Activated naive CD4-positive, alpha-beta T cell (primary cell): Measurements from ENCODE around the gene ZNF425.
A peak's percentile ranks its signal among the peaks of the same experiment; 100 is the strongest.
"Not testable (repeated sequence)": the region's sequence is repeated elsewhere in the genome, so short reads cannot be mapped to it uniquely, and the experiment has no call there.

Experiments used
- DNase-seq, 4 experiments: peaks; one replicate each; lab custom pipeline; 2025; lab: John Stamatoyannopoulos, UW

The ZNF425 gene

DNA sequence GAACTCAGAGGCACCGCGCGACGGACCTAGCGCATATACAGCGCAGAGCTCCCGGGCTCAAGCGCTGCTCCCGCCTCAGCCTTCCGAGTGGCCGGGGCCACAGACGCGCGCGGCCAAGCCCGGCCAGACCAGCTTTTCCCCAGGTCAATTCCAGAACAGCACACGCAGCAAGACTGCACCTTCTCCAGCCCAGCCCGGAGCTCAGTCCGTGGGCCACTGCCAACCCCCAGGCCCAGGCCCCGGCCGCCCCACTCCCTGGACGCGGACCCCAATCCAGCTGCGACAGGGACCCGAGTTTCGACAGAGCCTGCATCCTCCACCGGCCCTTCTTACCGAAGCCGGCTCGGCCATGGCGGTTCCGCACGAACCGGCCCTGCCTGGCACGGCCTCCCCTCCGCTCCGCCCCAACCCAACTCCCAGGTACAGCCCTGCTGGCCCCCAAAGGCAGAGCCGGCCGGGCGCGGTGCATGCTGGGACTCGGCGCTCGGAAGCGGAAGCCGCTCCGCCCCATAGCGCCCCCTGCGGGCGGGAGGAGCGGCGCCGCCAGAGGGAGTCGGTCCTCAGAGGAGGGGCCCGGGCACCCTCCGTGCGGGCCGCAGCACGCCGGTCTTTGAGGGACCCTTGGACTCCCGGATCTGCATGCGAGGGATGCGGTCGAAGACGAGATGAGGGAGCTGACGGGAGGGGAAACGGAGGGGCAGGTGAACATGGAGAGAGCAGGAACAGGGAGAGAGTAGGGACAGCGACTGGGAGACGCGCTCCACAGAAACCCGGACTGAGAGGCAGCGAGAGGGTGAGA, at the start of gene ZNF425:
Gene ZNF425, minus strand, starts transcription at position 462 of the 799 bp plus-strand sequence. Its CDS starts 111 bp downstream, at position 351.
- DNase-seq, result peak; percentile 89 to 92 (median 92)

DNA sequence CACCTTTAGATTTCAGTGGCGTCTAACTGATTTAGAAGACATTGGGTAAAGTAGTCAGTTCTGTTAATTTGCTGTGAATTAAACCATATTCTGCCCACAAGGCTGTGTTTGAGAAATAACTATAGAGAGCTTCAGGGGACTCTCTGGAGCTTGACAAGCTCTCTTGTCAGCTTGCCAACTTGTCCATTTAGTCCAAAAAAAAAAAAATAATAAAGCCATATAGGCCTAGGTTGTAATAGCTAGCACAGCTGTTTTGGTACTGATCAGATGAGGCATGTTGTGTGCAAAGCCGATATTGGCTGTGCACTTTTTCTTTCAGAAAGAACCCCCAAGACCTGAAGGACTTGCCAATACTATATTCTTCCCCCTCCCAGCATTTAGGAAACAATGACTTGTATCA, 49.0 kb upstream of the ZNF425 start:
- no peak for DNase-seq

- DNase-seq, result no peak
Measured at GRCh38 chr7:149172534-149172920, 46.4 kb upstream of the ZNF425 start.

DNA sequence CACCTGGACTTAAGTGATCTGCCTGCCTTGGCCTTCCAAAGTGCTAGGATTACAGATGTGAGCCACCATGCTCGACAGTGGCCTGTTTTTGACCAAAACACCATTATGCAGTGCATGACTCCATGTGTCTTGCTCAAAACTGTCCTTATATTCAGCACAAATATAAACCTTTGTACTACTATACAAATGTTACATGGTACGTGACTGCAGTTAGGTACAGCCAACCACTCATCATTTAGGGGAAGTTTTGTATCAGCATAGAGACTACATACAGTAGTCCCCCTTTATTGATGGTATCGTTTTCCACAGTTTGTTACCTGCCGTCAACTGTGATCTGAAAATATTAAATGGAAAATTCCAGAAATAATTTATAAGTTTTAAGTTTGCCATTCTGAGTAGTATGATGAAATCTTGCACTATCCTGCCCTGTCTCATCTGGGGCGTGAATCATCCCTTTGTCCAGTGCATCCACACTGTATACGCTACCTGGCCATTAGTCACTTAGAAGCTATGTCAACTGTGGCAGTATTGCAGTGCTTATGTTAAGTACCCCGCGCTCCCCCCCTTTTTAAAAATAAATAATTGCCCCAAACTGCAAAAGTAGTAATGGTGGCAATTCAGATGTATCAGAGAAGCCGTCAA, 45.9 kb upstream of the ZNF425 start:
- DNase-seq, result no peak

DNA sequence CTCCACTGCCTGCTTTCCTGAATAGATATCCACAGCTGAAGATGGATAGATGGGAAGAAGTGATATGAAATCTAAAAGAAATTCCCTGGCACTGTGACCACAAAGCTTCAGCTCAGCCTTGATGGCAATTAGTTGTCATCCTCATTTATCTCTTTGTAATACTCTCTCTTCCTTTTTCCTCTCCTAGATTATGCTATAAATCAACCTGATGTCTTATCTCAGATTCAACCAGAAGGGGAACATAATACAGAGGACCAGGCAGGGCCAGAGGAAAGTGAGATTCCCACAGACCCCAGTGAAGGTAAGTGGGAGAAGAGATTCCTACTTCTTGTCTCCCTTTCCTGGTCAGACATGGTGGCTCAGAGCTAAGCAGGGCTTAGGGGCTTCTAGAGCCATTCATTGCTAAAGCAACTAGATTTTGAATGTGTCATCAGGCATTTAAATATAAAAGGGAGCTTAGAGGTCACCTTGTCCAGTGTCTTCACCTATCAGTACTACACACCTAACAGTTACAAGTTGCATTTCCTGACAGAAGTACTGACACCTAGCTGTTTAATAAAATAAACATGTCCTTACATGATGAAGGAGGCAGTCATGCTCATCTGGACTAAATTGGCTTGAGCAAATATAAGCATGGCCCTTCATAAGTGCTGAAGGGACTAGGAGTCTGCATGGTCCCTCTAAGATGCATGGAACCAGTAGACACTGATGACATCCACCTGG, 40.7 kb upstream of the ZNF425 start:
- no peak for DNase-seq

- DNase-seq, result no peak
Measured at GRCh38 chr7:149166142-149166541, 40.0 kb upstream of the ZNF425 start.

- no peak for DNase-seq
Measured at GRCh38 chr7:149161241-149161848, 35.2 kb upstream of the ZNF425 start.

DNA sequence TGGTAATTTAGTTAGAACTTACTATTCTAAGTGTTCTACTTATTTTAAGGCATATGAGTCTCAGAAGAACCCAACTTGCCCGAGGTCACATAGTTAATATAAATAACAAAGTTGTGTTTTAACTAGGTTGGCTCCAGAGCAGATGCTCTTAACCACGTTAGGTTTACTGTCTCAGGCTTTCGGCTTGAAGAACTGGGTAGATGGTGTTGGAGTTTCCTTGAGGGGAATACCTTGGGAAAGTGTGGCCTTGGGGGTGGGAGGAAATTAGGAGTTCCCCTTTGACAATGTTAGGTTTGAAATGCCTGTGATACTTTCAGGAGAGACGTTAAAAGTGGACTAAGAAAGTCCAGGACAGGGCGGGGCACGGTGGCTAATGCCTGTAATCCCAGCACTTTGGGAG, 30.8 kb upstream of the ZNF425 start:
- DNase-seq, result no peak

GRCh38 chr7:149154056-149154455, 27.9 kb upstream of the ZNF425 start:
- no peak for DNase-seq

- no peak for DNase-seq
Measured at GRCh38 chr7:149153346-149153745, 27.2 kb upstream of the ZNF425 start.

GRCh38 chr7:149150981-149151380, 24.9 kb upstream of the ZNF425 start:
- DNase-seq, result no peak

DNA sequence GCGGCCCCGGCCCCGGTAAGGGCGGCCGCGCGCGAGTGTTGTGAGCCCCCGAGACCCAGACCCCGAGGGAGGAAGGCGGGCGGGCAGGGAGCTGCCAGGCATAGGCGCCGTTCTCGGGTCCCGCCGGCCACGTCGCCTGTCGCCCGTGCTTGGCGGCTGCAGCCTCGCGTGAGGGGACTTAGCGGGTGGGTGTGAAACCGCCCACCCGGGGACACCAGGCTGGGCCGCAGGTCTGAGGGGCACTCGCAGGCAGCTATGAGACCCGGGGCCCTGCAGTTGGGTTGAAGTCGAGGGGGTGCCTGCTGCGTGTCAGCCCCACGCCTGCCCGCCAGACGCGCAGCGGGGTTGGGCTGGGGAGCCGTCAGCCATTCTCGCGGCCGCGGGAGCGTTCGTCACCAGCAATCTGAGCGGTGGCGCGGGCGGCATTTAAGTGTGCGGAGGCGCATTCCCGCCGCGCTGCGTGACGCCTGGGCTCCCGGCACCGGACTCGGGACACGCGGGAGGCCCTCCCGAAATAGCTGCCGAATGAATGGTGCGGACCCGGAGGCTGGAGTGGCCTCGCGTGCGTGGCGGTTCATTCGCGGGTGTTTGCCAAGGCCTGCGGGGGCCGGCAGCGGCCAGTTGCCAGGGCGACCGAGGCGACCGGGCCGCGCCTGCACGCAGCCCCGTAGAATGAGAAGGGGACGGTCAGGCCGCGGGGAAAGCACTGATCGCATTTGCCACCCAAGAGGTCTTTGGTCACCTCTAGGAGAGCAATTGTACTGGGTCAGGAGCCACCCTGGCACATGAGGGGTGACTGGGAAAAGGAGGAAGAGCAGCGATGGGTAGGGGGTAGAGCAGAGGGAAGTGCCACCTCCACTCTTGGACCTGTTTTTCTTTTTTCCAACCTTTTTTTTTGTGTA, 21.9 kb upstream of the ZNF425 start:
- peak; percentile 37 to 63 (median 43) for DNase-seq

- peak; percentile 65 to 81 (median 66) for DNase-seq
Measured at GRCh38 chr7:149147072-149147751, 21.1 kb upstream of the ZNF425 start, which contains the start of gene ZNF398. ZNF398 (plus strand) TSS chr7:149147453; CDS start chr7:149147743, 290 bp downstream.

DNA sequence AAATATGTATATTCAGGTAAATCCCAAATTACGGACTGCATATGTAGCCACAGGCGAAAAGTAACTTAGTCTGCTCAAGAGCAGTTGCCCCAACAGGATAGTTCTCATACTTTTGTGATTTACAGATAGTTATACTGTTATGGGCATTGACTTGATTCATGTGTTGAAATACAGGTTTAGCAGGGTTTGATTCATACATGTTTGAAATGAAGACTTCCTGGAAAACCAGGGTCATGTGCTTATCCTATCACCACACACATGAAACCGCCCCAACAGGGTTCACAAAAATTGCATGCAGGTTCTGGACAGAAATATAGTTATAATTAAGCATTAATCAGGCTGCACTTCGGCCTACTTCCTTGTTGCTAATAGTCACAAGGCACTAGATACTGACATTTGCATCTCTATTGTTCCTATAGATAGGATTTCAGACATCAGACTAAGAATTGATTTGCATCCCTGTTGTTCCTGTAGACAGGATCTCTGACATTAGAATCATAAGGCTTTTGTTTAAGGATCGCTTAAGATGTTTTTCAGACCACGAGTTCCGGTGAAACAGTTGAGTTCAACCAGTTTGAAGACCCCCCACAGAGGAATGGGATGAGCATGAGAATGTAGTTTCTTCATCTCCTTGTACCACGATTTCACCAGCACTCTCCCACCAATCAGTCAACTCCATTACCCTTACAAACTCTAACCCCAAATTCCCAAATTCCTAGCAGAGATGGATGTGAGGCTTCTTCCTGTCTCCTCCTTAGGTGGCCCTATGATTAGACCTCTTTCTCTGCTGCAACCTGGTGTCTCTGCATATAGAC, 19.1 kb upstream of the ZNF425 start:
- DNase-seq, result no peak

GRCh38 chr7:149144436-149144922, 18.4 kb upstream of the ZNF425 start:
- DNase-seq, result not testable (repeated sequence)

- no peak for DNase-seq
Measured at GRCh38 chr7:149141893-149142292, 15.8 kb upstream of the ZNF425 start.

DNA sequence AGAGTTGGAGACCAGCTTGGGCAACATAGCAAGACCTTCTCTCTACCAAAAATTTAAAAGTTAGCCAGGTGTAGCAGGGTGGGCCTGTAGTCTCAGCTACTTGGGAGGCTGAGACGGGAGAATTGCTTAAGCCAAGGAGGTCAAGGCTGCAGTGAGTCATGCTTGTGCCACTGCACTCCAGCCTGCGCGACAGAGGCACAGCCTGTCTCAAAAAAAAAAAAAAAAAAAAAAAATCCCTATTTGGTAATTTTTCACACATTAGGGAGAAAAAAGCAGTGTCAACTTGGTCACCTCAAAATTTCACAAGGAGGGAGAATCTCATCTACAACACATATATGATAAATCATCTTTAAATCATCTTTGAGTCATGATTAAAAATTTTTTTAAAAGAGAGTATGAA, 14.7 kb upstream of the ZNF425 start:
- DNase-seq, result no peak

- no peak for DNase-seq
Measured at GRCh38 chr7:149136118-149136517, 10.0 kb upstream of the ZNF425 start.

DNA sequence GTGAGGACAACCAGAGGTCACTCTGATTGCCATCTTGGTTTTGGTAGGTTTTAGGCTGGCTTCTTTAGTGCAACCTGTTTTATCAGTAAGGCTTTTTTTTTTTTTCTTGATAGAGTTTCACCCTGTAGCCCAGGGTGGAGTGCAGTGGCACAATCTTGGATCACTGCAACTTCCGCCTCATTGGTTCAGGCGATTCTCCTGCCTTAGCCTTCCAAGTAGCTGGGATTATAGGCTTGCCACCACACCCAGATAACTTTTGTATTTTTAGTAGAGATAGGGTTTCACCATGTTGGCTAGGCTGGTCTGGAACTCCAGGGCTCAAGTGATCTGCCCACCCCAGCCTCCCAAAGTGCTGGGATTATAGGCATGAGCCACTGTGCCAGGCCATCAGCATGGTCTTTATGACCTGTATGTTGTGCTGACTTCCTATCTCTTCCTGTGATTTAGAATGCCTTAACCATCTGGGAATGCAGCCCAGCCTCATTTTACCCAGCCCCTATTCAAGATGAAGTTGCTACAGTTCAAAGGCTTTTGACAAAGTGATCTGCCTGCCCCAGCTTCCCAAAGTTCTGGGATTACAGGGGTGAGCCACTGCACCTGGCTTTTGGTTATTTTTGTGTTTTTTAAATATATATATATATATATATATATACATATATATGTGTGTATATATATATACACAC, 7.0 kb upstream of the ZNF425 start:
- DNase-seq, result no peak
